ENCODE measurements around the gene MSMP.

MSMP gene, protein sequence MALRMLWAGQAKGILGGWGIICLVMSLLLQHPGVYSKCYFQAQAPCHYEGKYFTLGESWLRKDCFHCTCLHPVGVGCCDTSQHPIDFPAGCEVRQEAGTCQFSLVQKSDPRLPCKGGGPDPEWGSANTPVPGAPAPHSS

GRCh38 chr9:35754264-35754663 is at the start of gene MSMP:
Gene MSMP, minus strand, starts transcription at chr9:35754276. Its CDS starts 147 bp downstream, at chr9:35754129.
- DNase-seq: no peak

DNA sequence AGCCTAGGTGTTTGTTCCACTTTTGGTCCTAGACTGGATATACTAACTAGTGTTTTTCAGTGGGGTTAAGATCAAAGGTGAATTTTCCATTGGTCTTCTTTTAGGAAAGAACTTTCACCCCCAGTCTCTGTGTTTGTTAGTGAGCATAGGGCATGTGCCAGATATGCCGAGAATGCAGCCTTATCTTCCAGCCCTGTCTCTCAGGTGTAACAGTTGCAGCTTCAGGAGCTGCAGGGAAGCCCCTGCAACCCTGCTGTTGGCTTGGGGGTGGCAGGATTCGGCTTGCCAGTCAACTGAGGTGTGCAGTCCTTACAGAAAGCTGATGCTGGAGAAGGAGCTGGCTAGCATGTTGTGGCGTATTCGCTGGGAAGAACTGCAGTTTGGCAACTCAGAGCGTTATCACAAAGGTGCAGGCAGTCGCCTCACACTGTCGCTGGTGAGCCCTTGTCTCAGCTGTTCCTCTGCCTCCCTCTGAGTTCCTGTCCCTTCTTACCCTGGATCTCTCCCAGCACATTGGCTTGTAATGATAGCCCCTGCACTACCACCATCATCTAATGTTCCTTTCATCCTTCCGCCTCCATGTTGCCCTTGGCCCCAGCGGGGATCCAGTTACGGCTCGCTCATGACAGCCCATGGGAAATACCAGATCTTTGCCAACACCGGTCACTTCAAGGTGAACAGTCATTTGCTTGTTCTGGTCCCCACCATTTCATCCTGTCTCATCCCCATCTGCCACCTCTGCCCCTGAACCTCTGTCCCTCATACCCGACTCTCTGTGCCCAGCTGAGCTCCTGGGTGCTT is 47.5 kb upstream of the MSMP start:
- DNase-seq: no peak

GRCh38 chr9:35800530-35800929 is 46.5 kb upstream of the MSMP start:
- DNase-seq: no peak

DNA sequence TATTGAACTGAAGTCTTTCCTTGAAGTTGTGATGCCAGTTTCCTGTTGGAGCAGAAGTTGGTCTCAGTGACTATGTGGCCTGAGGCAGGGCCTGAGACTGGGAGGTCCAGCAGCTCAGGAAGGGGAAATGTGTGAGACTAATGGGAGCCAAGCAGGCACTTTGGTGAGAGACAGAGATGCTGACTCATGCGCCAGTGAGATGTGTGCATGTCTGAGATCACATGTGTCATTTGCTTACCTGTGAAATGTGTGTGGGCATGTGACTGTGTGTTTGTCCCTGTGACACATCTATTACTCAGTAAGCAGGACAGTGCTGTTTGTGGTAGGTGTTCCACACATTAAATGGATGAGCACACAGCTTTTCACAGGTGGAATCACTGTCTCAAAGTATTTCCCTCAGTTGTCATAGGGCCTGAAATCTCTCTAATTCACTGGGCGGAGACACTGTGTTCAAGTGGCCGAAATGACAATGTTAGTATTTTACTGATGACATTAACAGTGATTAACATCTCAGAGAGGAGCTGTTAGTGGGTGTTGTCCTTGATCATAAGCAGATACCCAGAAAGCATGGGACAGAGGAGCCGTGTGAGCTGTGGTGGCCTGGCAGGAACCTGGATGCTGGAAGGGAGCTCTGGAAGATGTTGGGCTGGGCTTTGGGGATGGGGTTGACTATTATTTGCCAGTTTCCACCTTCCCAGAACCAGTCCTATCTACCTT is 44.7 kb upstream of the MSMP start:
- DNase-seq: no peak

DNA sequence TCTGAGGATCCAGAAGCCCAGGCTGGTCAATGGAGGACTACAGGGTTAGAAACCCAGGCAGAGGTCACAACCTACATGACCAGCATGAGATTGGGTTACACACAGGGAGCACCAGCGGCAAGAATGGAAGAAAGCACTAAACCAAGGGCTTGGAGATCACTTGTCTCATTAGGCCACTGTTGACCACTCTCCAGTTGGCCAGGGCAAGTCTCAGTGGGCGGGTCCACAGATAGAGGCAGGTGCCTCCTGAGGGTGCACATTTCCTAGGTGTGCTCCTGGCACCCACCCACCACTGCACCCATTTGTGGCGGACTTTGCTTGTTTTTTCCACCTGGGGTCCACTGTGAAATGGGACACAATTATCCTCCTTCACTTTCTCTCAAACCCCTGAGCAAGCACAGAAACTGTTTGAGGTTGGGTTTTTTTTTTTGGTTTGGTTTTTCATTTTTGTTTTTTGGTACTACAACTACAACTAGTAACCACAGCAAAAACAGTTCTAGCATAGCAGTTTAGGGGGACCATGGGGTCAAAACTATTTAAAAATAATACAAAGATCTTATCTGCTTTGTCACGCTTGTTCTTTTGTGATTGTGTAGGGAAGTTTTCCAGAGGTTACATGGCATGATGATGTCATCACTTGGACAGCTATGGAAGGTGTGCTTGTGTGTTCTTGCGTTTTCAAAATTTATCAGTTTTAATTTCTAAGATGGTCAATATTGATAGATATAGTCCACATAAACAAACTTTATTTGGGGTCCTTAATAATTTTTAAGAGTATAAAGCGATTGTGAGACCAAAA is 43.4 kb upstream of the MSMP start:
- DNase-seq: no peak

- DNase-seq: no peak
These were observed 41.6 kb upstream of the MSMP start for GRCh38 chr9:35795695-35796094.

DNA sequence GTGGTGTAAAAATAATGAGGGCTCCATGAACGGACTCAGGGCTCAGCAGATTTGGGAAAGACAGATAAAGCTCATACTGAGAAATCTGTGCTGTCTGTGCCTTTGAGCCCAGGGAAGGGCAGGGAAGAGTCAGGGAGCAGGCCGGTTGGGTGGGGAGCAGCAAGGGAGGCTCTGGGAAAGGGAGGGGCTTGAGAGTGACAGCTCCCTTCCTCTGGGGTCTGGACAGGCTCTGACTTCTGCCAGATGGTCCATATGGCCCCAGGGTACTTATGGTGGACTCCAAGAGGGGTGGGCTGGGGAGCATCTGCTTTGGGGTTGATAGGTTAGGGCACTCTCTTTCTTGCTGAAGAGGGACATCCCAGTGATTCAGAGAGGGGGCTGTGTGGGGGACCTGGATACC is 39.4 kb upstream of the MSMP start:
- DNase-seq: no peak

DNA sequence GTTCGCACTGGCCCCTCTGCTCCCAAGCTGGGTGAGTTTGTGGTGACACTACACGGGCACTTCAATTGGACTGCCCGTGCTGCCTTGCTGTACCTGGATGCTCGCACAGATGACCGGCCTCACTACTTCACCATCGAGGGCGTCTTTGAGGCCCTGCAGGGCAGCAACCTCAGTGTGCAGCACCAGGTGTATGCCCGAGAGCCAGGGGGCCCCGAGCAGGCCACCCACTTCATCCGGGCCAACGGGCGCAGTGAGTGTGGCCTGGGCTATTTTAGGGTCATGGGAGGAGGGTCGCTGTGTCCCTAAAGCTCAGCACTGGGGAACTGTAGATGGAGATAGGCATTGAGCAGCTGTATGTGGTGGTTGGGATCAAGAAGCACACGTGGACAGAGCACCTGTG is 38.8 kb upstream of the MSMP start:
- no peak for DNase-seq

DNA sequence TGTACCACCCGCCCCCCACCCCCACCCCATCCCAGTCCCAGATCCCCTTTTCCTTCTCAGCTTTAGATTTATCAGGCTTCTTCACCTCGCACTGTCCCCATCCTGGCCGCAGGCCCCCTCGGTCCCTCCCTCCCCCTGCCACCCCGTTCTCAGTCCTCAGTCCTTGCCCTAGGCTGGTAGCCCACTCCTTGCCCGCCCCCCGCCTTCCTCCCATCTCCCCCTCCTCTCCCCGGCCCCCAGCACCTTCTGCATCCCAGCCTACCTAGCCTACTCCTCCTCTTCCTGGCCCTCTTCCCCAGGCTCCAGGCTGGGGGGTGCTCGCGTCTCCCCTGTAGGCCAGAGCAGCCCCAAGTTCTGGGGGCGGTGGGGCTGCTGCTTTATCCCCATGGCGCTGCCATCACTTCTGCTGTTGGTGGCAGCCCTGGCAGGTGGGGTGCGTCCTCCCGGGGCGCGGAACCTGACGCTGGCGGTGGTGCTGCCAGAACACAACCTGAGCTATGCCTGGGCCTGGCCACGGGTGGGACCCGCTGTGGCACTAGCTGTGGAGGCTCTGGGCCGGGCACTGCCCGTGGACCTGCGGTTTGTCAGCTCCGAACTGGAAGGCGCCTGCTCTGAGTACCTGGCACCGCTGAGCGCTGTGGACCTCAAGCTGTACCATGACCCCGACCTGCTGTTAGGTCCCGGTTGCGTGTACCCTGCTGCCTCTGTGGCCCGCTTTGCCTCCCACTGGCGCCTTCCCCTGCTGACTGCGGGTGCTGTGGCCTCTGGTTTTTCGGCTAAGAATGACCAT is 38.1 kb upstream of the MSMP start:
- DNase-seq: no peak

GRCh38 chr9:35791297-35791921 is 37.3 kb upstream of the MSMP start, which contains the start of gene NPR2:
Gene NPR2, plus strand, starts transcription at chr9:35791591. Its CDS starts 818 bp downstream, at chr9:35792409.
- no peak for DNase-seq

GRCh38 chr9:35790385-35791296 is 36.6 kb upstream of the MSMP start:
- no peak for DNase-seq

DNA sequence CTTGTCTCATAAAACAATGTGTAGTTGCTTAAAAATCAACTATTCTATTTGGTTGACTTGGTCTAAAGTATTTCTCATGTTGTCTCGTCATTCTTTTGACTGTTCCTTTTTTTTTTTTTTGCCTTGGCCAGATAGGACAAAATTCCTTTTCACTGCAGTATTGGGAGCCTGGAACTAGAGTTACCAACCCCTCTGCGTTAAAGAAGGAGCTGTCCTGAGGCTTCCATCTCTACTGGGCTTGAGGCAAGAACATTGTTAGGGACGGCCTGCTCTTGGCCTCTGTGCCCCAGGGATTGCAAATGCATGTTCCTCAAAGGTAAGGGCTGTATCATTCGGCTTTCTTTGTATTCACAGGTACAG is 35.9 kb upstream of the MSMP start:
- DNase-seq: no peak

- no peak for DNase-seq
These were observed 35.5 kb upstream of the MSMP start for GRCh38 chr9:35789541-35789940.

GRCh38 chr9:35783418-35783817 is 29.3 kb upstream of the MSMP start:
- DNase-seq: no peak

DNA sequence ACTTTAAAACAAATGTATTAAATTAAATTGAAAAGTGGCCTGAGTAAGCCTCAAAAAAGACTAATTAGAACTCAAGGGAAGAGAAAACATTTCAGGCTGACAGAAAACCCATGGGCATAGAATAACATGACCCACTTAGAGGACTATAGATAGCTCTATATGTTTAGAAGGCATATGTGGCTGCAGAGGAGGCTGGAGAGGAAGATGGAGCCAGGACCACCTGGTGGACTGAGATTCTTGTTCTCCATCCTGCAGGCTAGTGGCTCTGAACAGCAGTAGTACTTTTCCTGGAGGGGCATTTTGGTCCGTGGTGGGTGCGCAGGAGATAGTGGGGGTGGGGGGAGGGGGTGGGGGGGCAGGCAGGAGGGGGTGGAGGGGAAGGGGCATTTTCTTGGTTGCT is 27.0 kb upstream of the MSMP start:
- DNase-seq: no peak

GRCh38 chr9:35778496-35778895 is 24.4 kb upstream of the MSMP start:
- no peak for DNase-seq

DNA sequence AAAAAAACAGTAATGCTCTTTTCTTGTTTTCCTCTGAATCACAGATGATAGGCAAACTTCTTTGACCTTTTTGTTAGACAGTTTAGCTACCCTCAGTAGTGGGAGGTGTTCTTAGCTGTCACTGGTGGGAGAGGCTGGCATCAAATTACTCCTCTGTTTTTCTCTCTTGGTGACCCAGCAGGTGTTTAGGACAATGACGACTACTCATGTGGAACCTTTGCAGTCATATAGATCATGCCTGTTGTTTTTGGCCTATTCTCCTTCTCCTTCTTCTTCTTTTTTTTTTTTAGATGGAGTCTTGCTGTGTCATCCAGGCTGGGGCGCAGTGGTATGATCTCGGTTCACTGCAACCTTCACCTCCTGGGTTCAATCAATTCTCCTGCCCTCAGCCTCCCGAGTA is 21.9 kb upstream of the MSMP start:
- no peak for DNase-seq

- DNase-seq: no peak
These were observed 21.0 kb upstream of the MSMP start for GRCh38 chr9:35774907-35775635.

GRCh38 chr9:35771943-35772342 is 17.9 kb upstream of the MSMP start:
- DNase-seq: no peak

DNA sequence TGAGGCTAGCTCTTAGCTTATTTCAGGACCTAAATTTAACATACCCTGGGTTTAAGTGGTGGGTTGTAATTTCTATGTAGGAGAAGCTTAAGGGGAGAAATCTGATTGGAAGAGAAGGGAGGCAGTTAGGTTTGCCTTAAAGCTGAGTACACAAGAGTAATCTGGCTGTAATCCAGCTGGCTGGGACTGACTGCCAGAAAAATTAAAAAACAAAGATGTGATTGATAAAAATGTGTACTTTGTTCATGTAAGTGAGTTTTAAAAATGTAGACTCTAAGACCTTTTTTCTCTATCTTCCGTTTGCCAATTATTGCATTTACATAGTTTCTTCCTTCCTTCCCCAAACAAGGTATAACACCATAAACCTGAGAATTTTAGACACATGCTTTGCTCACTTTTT is 17.5 kb upstream of the MSMP start:
- no peak for DNase-seq

Data from GOT3 (cell line).